Coronary artery (tissue), 2 donors: Measurements from ENCODE around the gene NKIRAS2.

Experiments used
- DNase-seq: peaks from one replicate; pipeline ENCODE4 v3.0.0-alpha.2; 2017; ENCODE audit warnings: low spot score
- H3K27ac ChIP-seq, 2 donors: fragments of 200-600 bp; sonication (generic); one replicate each; pipeline ENCODE4 v1.5.1; 2016 to 2019
- H3K4me3 ChIP-seq: fragments of 200-600 bp; sonication (generic); 2 replicates; pipeline ENCODE4 v1.5.1; 2016; ENCODE audit warnings: mild to moderate bottlenecking, moderate library complexity
- CTCF ChIP-seq: fragments of 200-600 bp; sonication (generic); IDR thresholded peaks from one replicate; pipeline ENCODE4 v1.5.1; 2019; ENCODE audit warnings: antibody characterized with exemption

NKIRAS2 gene

GRCh38 chr17:41974658-41975057 lies 45.2 kb upstream of the NKIRAS2 start:
- no peak for DNase-seq
- H3K27ac ChIP-seq = no peak overlapping the region
- H3K4me3 ChIP-seq = no peak overlapping the region
- no peak for TF ChIP-seq CTCF

- H3K27ac ChIP-seq = peak overlapping the region in 1 of 2 donors; percentile 65
- DNase-seq = no peak
- no peak for TF ChIP-seq CTCF
- H3K4me3 ChIP-seq = no peak overlapping the region
These were observed 44.5 kb upstream of the NKIRAS2 start for GRCh38 chr17:41975099-41976083.

GRCh38 chr17:41976142-41976768 lies 43.6 kb upstream of the NKIRAS2 start:
- no peak for DNase-seq
- TF ChIP-seq CTCF = no peak
- no peak overlapping the region for H3K4me3 ChIP-seq
- peak overlapping the region in 1 of 2 donors; percentile 65 for H3K27ac ChIP-seq

- Histone ChIP-seq H3K4me3 (no peak overlapping the region), H3K27ac (no peak overlapping the region)
- no peak for DNase-seq
- no peak for TF ChIP-seq CTCF
These were observed 41.9 kb upstream of the NKIRAS2 start for GRCh38 chr17:41977991-41978390.

- no peak overlapping the region for H3K4me3 ChIP-seq
- TF ChIP-seq CTCF = no peak
- no peak overlapping the region for H3K27ac ChIP-seq
- peak; percentile 52 for DNase-seq
These were observed 37.7 kb upstream of the NKIRAS2 start for GRCh38 chr17:41982026-41982760.

- Histone ChIP-seq H3K4me3 (no peak overlapping the region), H3K27ac (no peak overlapping the region)
- TF ChIP-seq CTCF = no peak
- DNase-seq = no peak
These were observed 35.4 kb upstream of the NKIRAS2 start for GRCh38 chr17:41984454-41984853.
